22Rv1 (cell line): ENCODE data around the gene CENPP.

ENCODE experiments used
- ZFX ChIP-seq: fragments of 450-650 bp; IDR thresholded peaks from 2 replicates; pipeline ENCODE4 v1.6.1; 2017; ENCODE audit warnings: antibody characterized with exemption, borderline replicate concordance
- TF ChIP-seq, protein P1 (sequence below): fragments of 450-650 bp; IDR thresholded peaks from 2 replicates; pipeline ENCODE4 v1.5.1; 2017; ENCODE audit warnings: mild to moderate bottlenecking

DNA sequence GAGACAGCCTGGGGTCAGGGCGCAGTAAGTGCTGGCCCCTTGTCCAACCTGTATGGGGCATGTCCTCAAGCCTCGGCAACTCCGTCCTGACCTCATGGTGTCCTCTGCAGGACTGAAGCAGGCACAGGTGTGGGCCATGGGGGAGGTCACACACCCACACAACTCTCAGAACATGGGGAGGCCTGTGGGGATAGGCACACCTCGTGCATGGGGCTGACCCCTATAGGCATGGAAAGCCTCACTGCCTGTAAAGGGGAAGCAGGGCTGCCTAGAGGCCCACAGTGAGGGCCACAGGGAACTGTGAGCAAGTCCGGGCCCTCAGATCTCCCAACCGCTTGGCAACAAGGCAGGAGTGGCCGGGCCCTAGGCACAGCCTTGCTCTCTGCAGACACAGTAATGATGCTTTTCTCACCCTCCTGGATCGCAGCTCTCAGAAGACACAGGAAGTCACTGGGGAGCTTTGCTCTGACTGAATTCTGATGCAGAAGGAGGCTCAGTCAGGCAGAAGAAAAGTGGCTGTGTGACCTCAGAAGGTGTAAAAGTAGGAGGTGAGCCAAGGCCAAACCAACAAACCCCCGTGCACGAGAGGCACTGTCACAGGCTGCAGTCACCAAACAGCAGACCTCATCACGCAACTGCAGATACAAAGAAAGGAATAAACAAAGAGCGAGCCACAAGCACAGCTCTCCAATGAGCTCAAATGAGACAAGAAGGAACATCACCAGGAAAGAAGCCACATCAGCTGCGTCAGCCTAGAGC lies 338.8 kb downstream of the CENPP start:
- TF ChIP-seq, protein P1, sequence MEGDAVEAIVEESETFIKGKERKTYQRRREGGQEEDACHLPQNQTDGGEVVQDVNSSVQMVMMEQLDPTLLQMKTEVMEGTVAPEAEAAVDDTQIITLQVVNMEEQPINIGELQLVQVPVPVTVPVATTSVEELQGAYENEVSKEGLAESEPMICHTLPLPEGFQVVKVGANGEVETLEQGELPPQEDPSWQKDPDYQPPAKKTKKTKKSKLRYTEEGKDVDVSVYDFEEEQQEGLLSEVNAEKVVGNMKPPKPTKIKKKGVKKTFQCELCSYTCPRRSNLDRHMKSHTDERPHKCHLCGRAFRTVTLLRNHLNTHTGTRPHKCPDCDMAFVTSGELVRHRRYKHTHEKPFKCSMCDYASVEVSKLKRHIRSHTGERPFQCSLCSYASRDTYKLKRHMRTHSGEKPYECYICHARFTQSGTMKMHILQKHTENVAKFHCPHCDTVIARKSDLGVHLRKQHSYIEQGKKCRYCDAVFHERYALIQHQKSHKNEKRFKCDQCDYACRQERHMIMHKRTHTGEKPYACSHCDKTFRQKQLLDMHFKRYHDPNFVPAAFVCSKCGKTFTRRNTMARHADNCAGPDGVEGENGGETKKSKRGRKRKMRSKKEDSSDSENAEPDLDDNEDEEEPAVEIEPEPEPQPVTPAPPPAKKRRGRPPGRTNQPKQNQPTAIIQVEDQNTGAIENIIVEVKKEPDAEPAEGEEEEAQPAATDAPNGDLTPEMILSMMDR: no peak
- TF ChIP-seq ZFX: no peak
